Measurements from ENCODE around the gene PCBP3. TPM values are rescaled to one million over a fixed set of nuclear protein-coding genes. Genes with fewer than 3 reads are reported as not detected.

PCBP3 gene
- total and polyA plus RNA-seq, 4 donors = 0.36 to 1.6 (median 0.42) TPM

DNA sequence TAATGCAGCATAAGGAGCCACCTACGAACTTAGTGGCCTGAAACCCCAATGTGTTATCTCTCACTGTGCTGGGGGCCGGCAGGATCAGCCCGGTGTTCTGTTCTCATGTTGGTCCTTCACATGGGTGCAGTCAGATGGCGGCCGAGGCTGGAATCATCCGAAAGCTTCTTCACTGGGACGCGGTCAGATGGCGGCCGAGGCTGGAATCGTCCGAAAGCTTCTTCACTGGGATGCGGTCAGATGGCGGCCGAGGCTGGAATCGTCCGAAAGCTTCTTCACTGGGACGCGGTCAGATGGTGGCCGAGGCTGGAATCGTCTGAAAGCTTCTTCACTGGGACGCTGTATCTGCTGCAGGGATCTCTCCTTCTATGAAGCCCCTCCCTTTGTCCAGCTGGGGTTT lies 12.6 kb upstream of the PCBP3 start:
- peak; percentile 19 for DNase-seq (ENCODE audit: low spot score)
- 88% methylated on average over 22 of the region's 22 CpGs for WGBS
- Histone ChIP-seq H3K9me3 (ENCODE audit: control insufficient read depth in 4 of 4, low read length in 3 of 4) (peaks cover 0 to 4% (median 0%) of the 10 kb centered on the region in 4 donors), H3K27ac (ENCODE audit: low read depth in 1 of 2, low read length in 2 of 2) (no peak overlapping the region), H3K4me3 (ENCODE audit: low read depth in 1 of 3, low read length in 3 of 3) (no peak overlapping the region), H3K9ac (ENCODE audit: low read depth in 1 of 2, low read length in 2 of 2) (no peak overlapping the region), H3K36me3 (ENCODE audit: control insufficient read depth in 4 of 4, insufficient read depth in 3 of 4, low read depth in 1 of 4, low read length in 3 of 4) (no peaks in the 10 kb centered on the region), H3K27me3 (ENCODE audit: control insufficient read depth in 4 of 4, insufficient read depth in 4 of 4, low read length in 3 of 4) (no peaks in the 10 kb centered on the region), H3K4me1 (ENCODE audit: control insufficient read depth in 4 of 4, insufficient read depth in 4 of 4, low read length in 3 of 4) (no peaks in the 10 kb centered on the region)
- TF ChIP-seq MAX (IDR thresholded peaks at IDR 0.05) (no peak), FOXA2 (IDR thresholded peaks at IDR 0.05) (no peak), RAD21 (IDR thresholded peaks at IDR 0.05) (no peak), HNF4A (conservative IDR thresholded peaks at IDR 0.05) (no peak), FOXA1 (IDR thresholded peaks at IDR 0.05) (no peak), SP1 (IDR thresholded peaks at IDR 0.05) (no peak), NR2F2 (IDR thresholded peaks at IDR 0.05) (no peak), YY1 (IDR thresholded peaks at IDR 0.05) (no peak), TAF1 (conservative IDR thresholded peaks at IDR 0.05) (no peak), EGR1 (IDR thresholded peaks at IDR 0.05; ENCODE audit: low read depth in 2 of 2) (no peak), HNF4G (IDR thresholded peaks at IDR 0.05) (no peak), RXRA (IDR thresholded peaks at IDR 0.05) (no peak)
- TF ChIP-seq, protein P1, sequence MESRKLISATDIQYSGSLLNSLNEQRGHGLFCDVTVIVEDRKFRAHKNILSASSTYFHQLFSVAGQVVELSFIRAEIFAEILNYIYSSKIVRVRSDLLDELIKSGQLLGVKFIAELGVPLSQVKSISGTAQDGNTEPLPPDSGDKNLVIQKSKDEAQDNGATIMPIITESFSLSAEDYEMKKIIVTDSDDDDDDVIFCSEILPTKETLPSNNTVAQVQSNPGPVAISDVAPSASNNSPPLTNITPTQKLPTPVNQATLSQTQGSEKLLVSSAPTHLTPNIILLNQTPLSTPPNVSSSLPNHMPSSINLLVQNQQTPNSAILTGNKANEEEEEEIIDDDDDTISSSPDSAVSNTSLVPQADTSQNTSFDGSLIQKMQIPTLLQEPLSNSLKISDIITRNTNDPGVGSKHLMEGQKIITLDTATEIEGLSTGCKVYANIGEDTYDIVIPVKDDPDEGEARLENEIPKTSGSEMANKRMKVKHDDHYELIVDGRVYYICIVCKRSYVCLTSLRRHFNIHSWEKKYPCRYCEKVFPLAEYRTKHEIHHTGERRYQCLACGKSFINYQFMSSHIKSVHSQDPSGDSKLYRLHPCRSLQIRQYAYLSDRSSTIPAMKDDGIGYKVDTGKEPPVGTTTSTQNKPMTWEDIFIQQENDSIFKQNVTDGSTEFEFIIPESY (IDR thresholded peaks at IDR 0.05) = no peak

DNA sequence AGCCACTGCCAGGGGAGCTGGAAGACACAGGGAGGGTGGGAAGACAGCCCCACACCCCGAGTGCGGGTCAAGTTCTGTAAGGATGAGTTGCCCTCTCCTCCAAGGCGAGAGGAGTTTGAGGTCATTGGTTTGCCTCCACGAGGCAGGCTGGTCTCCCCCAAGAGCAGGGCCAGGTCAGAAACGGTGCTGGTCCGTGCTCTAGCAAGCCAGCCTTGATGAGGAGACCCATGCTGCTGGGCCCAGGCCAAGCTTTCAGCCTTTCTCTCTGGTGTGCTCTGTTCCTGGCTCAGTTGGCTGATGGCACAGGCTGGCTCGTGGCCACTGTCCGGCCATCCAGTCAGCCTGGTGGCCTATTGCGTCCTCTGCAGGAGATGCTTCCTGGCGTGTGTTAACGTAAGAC lies 12.0 kb upstream of the PCBP3 start:
- no peak for TF ChIP-seq TAF1 (conservative IDR thresholded peaks at IDR 0.05)
- TF ChIP-seq JUND (IDR thresholded peaks at IDR 0.05) = no peak
- no peak overlapping the region for H3K27ac ChIP-seq (ENCODE audit: low read depth in 1 of 2, low read length in 2 of 2)
- H3K4me3 ChIP-seq (ENCODE audit: low read depth in 1 of 3, low read length in 3 of 3) = no peak overlapping the region
- H3K4me1 ChIP-seq (ENCODE audit: control insufficient read depth in 4 of 4, insufficient read depth in 4 of 4, low read length in 3 of 4) = no peaks in the 10 kb centered on the region
- WGBS = 81% methylated on average over 11 of the region's 11 CpGs
- no peaks in the 10 kb centered on the region for H3K27me3 ChIP-seq (ENCODE audit: control insufficient read depth in 4 of 4, insufficient read depth in 4 of 4, low read length in 3 of 4)
- no peaks in the 10 kb centered on the region for H3K36me3 ChIP-seq (ENCODE audit: control insufficient read depth in 4 of 4, insufficient read depth in 3 of 4, low read depth in 1 of 4, low read length in 3 of 4)
- H3K9me3 ChIP-seq (ENCODE audit: control insufficient read depth in 4 of 4, low read length in 3 of 4) = peaks cover 0 to 4% (median 0%) of the 10 kb centered on the region in 4 donors
- DNase-seq (ENCODE audit: low spot score) = no peak
- H3K9ac ChIP-seq (ENCODE audit: low read depth in 1 of 2, low read length in 2 of 2) = no peak overlapping the region

DNA sequence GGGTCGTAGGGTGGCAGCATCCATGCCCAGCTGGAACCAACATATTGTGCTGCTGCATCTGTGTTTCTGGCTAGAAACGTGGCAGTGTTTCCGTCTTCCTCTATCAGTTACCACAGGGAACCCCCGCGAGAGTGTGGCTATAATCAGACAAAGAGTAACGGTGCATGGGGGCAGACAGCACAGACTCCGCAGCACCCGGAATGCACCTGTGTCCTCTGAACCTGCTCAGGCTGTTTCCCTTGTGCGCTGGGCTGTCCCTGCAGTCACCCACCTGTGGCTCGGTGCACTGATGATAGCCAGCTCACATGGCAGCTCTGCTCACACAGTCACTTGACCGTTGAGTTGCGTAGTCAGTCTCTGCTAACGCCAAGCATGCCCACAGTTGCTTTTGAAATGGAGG lies 11.4 kb upstream of the PCBP3 start:
- Histone ChIP-seq H3K9me3 (ENCODE audit: control insufficient read depth in 4 of 4, low read length in 3 of 4) (peaks cover 0 to 4% (median 0%) of the 10 kb centered on the region in 4 donors), H3K27me3 (ENCODE audit: control insufficient read depth in 4 of 4, insufficient read depth in 4 of 4, low read length in 3 of 4) (no peaks in the 10 kb centered on the region), H3K9ac (ENCODE audit: low read depth in 1 of 2, low read length in 2 of 2) (no peak overlapping the region), H3K4me1 (ENCODE audit: control insufficient read depth in 4 of 4, insufficient read depth in 4 of 4, low read length in 3 of 4) (no peaks in the 10 kb centered on the region), H3K27ac (ENCODE audit: low read depth in 1 of 2, low read length in 2 of 2) (no peak overlapping the region), H3K36me3 (ENCODE audit: control insufficient read depth in 4 of 4, insufficient read depth in 3 of 4, low read depth in 1 of 4, low read length in 3 of 4) (no peaks in the 10 kb centered on the region), H3K4me3 (ENCODE audit: low read depth in 1 of 3, low read length in 3 of 3) (no peak overlapping the region)
- DNase-seq (ENCODE audit: low spot score) = no peak
- TF ChIP-seq RXRA (IDR thresholded peaks at IDR 0.05) (no peak), SP1 (IDR thresholded peaks at IDR 0.05) (no peak), NR2F2 (IDR thresholded peaks at IDR 0.05) (no peak), JUND (IDR thresholded peaks at IDR 0.05) (no peak), ATF3 (IDR thresholded peaks at IDR 0.05) (no peak), HNF4G (IDR thresholded peaks at IDR 0.05) (no peak), EGR1 (IDR thresholded peaks at IDR 0.05; ENCODE audit: low read depth in 2 of 2) (no peak), FOXA1 (IDR thresholded peaks at IDR 0.05) (no peak)
- TF ChIP-seq, protein P1 (IDR thresholded peaks at IDR 0.05) = no peak
- 81% methylated on average over 13 of the region's 13 CpGs for WGBS
